Measurements from ENCODE around the gene FIGNL1.

DNA sequence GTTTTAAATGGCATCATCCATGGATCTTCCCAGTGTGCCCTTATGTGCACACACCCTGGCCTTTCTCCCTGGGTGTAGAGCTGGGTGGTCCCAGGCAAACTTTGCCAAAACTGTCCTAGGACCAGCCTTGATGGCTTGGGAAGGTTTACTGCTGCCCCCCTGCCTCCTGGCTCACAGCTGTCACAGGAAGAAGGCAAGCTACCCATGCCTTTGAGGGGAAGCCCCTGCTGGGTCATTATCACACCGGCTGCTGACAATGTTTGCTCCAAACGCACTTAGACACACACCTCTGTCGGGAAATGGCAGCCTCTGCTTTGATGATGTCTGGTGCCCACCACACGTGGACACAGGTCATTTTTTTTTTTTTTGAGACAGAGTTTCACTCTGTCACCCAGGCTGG is 25.2 kb upstream of the FIGNL1 start:
- TF ChIP-seq CTCF (IDR thresholded peaks at IDR 0.05; ENCODE audit: low read depth, low read length) (no peak), EZH2phosphoT487 (IDR thresholded peaks at IDR 0.05; ENCODE audit: low read depth) (no peak)
